HG03196 (cell line): ENCODE data around the gene CHCHD3.

ENCODE experiments used
- ATAC-seq: cut with Tn5 transposase; IDR thresholded peaks from one replicate; pipeline ENCODE4 v1.9.1; 2021; ENCODE audit not compliant: unreplicated experiment

The CHCHD3 gene

GRCh38 chr7:132871419-132871818 lies 210.5 kb downstream of the CHCHD3 start:
- no peak for ATAC-seq

- no peak for ATAC-seq
Observed at GRCh38 chr7:132869166-132869861, 212.6 kb downstream of the CHCHD3 start.

GRCh38 chr7:132866551-132866950 lies 215.3 kb downstream of the CHCHD3 start:
- no peak for ATAC-seq

- ATAC-seq: no peak
Observed at GRCh38 chr7:132866144-132866531, 215.8 kb downstream of the CHCHD3 start.

GRCh38 chr7:132865366-132866143 lies 216.3 kb downstream of the CHCHD3 start:
- no peak for ATAC-seq

GRCh38 chr7:132861940-132862554 lies 219.8 kb downstream of the CHCHD3 start:
- no peak for ATAC-seq

- ATAC-seq: no peak
Observed at GRCh38 chr7:132861424-132861823, 220.5 kb downstream of the CHCHD3 start.

- ATAC-seq: no peak
Observed at GRCh38 chr7:132859199-132859598, 222.7 kb downstream of the CHCHD3 start.

- no peak for ATAC-seq
Observed at GRCh38 chr7:132858760-132859159, 223.1 kb downstream of the CHCHD3 start.

GRCh38 chr7:132858251-132858650 lies 223.6 kb downstream of the CHCHD3 start:
- ATAC-seq: no peak

- no peak for ATAC-seq
Observed at GRCh38 chr7:132857703-132858102, 224.2 kb downstream of the CHCHD3 start.

GRCh38 chr7:132857031-132857430 lies 224.9 kb downstream of the CHCHD3 start:
- no peak for ATAC-seq

GRCh38 chr7:132856416-132856815 lies 225.5 kb downstream of the CHCHD3 start:
- ATAC-seq: no peak

GRCh38 chr7:132855901-132856300 lies 226.0 kb downstream of the CHCHD3 start:
- no peak for ATAC-seq

- no peak for ATAC-seq
Observed at GRCh38 chr7:132854238-132854637, 227.7 kb downstream of the CHCHD3 start.

- ATAC-seq: no peak
Observed at GRCh38 chr7:132847376-132847775, 234.5 kb downstream of the CHCHD3 start.

GRCh38 chr7:132846086-132846485 lies 235.8 kb downstream of the CHCHD3 start:
- ATAC-seq: no peak

- no peak for ATAC-seq
Observed at GRCh38 chr7:132842478-132842877, 239.4 kb downstream of the CHCHD3 start.

- no peak for ATAC-seq
Observed at GRCh38 chr7:132840199-132840598, 241.7 kb downstream of the CHCHD3 start.

- ATAC-seq: no peak
Observed at GRCh38 chr7:132838313-132838712, 243.6 kb downstream of the CHCHD3 start.

GRCh38 chr7:132837529-132837928 lies 244.4 kb downstream of the CHCHD3 start:
- no peak for ATAC-seq

GRCh38 chr7:132836746-132837145 lies 245.1 kb downstream of the CHCHD3 start:
- ATAC-seq: no peak
